Panc1 (cell line): ENCODE results near the gene GPR137C.

Experiments
- POLR2AphosphoS5 ChIP-seq: IDR thresholded peaks from 2 replicates; pipeline ENCODE4 v1.6.1; 2012; ENCODE audit warnings: mild to moderate bottlenecking, low read depth, low read length, moderate library complexity
- SIN3A ChIP-seq: IDR thresholded peaks from 2 replicates; pipeline ENCODE4 v1.6.1; 2012; ENCODE audit warnings: low read depth, mild to moderate bottlenecking, low read length, moderate library complexity, borderline replicate concordance; ENCODE audit not compliant: insufficient read depth
- TCF7L2 ChIP-seq: IDR thresholded peaks from 2 replicates; pipeline ENCODE4 v1.6.1; 2011; ENCODE audit warnings: mild to moderate bottlenecking, low read depth, low read length, inconsistent platforms
- TF ChIP-seq, protein P1 (sequence below): fragments of 450-650 bp; IDR thresholded peaks from 2 replicates; pipeline ENCODE4 v1.5.1; 2017; ENCODE audit warnings: mild to moderate bottlenecking
- TF ChIP-seq, protein P2 (sequence below), 2 experiments: IDR thresholded peaks; 2 replicates each; pipeline ENCODE4 v1.6.1; 2011 to 2012; ENCODE audit warnings: low read depth in 2 of 2, control low read depth in 1 of 2, low read length in 1 of 2, mild to moderate bottlenecking in 1 of 2, moderate library complexity in 1 of 2; ENCODE audit not compliant: insufficient read depth in 1 of 2

DNA sequence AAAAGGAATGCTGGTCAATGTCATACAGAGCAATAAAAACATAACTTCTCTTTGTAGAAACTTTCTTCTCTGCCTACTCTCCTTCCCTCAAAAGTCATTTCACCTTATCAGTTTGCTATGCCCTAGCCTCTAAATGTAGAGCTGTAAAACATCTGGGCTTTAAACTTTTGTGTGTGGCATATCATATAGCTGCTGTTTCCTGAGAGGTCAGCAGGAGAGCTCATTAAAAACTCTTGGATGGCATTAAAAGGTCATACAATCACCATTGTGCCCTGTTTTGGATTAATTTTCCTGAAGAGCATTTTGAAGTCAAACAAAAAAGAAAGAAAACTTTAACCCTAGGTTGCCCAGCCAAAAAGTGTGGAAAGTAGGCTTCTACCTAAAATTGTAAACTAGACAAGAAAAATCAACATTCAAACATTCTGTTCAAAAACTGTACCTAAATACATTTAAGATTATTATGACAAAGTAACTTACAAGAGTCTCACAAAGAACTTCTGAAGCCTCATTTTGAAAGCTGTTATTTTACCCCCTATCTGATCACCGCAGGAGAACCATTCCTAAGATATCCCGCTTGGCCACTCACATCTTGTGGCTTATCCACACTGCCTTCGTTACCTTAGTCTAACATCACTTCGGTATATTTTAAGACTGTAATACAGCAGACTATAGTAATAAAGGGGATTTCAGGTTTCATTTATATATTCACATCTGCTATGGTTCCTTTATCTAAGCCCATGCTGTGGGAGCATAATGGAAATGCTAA lies 38.4 kb upstream of the GPR137C start:
- TF ChIP-seq, protein P1, sequence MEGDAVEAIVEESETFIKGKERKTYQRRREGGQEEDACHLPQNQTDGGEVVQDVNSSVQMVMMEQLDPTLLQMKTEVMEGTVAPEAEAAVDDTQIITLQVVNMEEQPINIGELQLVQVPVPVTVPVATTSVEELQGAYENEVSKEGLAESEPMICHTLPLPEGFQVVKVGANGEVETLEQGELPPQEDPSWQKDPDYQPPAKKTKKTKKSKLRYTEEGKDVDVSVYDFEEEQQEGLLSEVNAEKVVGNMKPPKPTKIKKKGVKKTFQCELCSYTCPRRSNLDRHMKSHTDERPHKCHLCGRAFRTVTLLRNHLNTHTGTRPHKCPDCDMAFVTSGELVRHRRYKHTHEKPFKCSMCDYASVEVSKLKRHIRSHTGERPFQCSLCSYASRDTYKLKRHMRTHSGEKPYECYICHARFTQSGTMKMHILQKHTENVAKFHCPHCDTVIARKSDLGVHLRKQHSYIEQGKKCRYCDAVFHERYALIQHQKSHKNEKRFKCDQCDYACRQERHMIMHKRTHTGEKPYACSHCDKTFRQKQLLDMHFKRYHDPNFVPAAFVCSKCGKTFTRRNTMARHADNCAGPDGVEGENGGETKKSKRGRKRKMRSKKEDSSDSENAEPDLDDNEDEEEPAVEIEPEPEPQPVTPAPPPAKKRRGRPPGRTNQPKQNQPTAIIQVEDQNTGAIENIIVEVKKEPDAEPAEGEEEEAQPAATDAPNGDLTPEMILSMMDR, result no peak
- TF ChIP-seq POLR2AphosphoS5 (no peak), SIN3A (no peak), TCF7L2 (no peak)
- TF ChIP-seq, protein P2, sequence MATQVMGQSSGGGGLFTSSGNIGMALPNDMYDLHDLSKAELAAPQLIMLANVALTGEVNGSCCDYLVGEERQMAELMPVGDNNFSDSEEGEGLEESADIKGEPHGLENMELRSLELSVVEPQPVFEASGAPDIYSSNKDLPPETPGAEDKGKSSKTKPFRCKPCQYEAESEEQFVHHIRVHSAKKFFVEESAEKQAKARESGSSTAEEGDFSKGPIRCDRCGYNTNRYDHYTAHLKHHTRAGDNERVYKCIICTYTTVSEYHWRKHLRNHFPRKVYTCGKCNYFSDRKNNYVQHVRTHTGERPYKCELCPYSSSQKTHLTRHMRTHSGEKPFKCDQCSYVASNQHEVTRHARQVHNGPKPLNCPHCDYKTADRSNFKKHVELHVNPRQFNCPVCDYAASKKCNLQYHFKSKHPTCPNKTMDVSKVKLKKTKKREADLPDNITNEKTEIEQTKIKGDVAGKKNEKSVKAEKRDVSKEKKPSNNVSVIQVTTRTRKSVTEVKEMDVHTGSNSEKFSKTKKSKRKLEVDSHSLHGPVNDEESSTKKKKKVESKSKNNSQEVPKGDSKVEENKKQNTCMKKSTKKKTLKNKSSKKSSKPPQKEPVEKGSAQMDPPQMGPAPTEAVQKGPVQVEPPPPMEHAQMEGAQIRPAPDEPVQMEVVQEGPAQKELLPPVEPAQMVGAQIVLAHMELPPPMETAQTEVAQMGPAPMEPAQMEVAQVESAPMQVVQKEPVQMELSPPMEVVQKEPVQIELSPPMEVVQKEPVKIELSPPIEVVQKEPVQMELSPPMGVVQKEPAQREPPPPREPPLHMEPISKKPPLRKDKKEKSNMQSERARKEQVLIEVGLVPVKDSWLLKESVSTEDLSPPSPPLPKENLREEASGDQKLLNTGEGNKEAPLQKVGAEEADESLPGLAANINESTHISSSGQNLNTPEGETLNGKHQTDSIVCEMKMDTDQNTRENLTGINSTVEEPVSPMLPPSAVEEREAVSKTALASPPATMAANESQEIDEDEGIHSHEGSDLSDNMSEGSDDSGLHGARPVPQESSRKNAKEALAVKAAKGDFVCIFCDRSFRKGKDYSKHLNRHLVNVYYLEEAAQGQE (IDR thresholded peaks at IDR 0.05; ENCODE audit: insufficient read depth in 1 of 2, low read depth in 2 of 2, low read length in 1 of 2), result no peak
